Pons (tissue), 1 donor: Measurements from ENCODE around the gene ZNF367.

Experiments used
- DNase-seq: peaks from one replicate; pipeline ENCODE4 v3.0.0-alpha.2; 2016; ENCODE audit warnings: low spot score

Gene ZNF367

DNA sequence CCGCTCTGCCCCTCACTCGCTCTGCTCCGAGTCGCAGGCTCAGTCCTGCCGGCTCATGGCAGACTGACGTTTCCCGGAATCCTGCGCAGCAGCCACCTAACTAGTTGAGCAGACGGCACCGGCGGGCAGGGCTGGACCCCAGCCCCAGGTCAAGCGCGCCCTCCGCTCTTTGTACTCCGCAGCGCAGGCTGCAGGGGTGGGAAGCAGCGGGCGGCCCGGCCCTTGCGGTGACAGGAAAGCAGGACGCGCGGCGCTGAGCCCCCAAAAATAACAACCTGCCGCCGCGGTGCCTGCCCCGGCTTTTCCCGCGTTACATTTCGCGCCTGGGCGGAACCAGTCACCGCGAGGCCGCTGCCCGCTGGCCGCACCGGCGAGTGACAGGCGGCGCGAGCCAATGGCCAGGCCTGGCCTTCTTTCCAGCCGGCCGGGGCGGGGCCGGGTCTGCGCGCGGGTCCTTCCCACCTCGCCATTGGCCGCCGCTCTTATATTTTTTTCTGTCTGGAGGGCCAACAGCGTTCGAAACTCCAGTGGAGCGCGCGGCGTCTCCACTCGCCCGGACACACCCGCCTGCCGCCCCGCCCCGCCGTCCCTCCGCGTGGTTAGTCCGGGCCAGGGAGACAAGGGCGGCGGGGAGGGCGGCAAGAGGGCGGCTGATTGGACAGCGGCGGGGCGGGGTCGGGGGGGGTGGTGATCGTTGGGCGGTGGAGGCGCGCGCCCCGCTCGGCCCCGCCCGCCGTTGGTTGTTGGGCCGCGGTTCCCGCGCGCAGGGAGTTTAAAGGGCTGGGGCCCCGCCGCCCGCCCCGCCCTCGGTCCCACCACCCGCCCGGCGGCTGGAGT lies at the start of gene ZNF367:
TSS of gene ZNF367 (minus strand) at position 288 of the 837 bp plus-strand sequence. CDS start 338 bp downstream, outside the sequence.
- peak; percentile 98 for DNase-seq

DNA sequence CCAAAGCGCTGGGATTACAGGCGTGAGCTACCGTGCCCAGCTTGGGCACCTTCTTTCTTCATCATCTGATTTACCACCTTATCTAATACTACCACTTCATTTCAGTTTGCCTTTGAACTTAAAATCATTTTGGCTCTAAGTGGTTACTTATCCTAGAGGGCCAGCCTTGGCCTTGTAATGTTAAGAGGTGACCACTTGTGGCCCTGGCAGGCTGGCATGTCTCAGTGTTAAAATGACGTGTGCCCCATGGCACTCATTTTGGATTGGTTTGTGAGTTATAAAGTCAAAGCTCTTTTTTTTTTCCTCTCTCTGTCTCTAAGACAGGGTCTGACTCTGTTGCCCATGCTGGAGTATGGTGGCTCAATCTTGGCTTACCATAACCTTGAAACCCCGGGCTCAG lies 49.6 kb upstream of the ZNF367 start:
- no peak for DNase-seq

DNA sequence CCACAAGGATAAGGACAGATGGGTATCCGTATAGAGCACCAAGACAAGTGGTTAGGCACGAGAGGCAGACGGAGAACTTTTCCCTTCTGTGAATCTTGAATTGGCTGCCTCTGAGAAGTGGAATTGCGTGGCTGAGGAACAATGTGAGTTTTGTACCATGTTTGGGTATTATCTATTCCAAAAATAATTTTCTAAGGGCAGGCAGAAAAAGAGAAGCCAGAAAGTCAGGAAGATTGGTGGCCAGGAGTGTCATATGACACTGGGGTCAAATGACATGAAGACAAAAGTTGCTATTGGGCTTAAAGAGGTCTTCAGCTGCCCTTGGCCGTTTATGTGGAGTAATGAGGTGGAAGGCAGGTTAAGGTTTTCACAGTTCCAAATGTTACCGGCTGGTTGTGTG lies 46.3 kb upstream of the ZNF367 start:
- DNase-seq, result no peak

DNA sequence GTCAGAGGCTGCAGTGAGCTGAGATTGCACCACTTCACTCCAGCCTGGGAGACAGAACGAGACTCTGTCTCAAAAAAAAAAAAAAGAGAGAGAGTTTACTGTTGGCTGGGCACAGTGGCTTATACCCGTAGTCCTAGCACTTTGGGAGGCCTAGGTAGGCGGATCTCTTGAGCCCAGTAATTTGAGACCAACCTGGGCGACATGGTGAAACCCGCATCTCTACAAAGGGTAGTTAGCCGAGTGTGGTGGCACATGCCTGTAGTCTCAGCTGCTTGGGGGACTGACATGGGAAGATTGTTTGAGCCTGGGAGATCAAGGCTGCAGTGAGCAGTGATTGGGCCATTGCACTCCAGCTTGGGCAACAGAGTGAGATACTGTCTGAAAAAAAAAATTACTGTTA lies 44.4 kb upstream of the ZNF367 start:
- DNase-seq, result no peak

DNA sequence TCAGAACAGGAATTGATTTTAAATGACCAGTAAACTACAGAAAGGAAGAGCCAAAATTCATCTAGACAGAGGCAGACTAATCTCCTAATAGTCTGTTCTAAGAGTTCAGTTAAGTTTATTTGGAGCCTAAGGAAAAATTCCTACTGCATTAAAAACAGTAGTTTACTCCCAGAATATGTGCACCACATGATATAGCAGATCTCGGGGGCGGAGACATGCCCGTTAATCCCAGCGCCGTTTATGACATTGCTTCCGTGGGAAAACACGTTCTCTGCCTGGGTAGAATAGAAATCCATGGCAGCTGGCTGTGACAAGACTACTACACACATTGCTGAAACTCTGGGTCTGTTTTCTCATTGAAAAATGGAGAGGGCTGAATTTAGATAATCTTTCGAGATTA lies 43.2 kb upstream of the ZNF367 start:
- DNase-seq, result no peak

DNA sequence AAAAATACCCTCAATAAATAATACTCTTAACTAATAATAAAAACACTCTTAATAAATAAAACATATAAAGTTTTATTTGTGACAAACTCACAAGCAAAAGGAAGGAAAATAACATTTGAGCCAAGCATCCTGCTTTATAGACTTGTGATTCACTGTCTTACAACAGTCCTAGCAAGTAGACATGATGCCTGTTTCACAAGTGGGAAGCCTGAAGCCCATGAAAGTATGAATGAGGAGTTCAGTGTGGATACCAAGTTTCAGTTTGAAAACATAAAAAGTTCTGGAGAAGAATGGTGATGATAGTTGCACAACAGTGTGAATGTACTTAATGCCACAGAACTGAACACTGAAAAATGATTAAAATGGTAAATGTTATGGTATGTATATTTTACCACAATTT lies 42.7 kb upstream of the ZNF367 start:
- DNase-seq, result no peak

DNA sequence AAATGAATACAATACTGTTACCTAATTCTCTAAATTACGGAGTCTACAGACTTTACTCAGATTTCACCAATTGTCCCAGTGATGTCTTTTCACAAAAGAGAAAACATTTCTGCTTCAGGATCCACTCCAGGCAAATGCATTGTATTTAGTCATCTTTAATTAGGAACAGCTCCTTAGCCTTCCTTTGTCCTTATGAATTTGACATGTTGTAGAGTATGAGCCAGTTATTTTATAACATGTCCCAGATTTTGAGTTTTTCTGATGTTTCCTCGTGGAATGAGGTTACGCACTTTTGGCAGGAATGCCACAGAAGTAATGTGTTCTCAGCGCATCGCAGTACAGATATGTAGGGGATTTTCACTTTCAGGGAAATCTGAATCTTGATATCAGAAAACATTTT lies 42.3 kb upstream of the ZNF367 start:
- DNase-seq, result no peak

DNA sequence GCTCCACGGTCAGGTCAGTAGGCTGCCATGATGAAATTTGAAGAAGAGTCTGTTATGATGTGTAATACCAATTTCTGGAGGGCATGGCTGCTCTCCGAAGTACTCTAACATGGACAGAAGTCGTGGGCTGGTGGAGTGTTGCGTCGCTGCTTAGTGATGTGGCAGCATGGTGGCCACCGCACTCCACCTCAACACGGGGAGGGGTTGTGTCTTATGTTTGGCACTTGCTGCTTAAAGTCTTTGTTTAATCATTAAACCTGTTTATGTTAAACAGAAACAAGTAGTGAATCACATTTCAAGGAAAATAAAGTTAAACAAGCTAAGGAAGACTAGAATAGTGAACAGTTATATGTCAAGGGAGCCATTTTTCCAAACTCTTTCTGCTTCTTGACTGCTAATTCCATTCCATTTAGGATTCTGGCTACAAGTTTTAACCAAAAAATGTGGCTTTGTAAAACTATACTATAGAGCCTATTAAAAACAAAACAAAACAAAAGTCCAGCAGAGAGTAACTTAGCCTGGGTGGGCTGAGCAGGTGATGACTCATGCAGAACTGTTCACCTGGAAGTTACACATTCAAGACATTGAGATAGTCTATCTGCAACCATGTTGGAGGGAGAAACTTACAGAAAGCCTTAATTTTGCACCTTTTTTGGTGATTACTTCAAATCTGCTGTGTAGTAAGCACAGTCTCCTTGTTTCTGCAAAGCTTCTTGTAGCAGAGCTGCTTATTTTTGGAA lies 41.3 kb upstream of the ZNF367 start:
- no peak for DNase-seq

DNA sequence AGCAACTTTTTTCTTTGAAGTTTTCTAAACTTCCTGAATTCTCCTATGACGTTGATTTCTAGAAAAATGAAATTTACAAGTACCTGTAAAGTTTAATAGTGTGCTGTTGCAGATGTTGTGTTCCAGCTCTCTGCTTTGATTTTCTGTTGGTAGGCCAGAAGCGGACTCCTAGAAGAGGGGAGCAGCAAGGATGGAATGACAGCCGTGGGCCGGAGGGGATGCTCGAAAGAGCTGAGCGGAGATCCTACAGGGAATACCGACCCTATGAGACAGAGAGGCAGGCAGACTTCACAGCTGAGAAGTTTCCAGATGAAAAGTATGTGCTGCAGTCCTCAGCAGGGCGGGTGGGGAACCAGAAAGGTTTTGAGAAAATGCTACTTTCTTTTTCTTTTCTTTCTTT lies 40.1 kb upstream of the ZNF367 start:
- DNase-seq, result no peak

DNA sequence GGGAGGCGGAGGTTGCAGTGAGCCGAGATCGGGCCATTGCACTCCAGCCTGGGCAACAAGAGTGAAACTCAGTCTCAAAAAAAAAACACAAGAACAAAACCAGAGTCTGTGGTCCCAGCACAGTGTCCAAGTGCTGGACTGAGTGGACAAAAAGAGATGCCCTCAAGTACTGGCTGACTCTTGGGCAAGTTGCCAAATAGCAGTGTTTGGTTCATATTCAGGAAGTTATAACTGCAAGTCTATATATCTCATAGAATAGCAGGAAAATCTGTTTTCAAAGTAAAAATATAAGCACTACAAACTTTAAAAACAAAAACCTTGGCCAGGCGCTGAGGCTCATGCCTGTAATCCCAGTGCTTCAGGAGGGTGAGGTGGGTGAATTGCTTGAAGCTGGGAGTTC lies 39.1 kb upstream of the ZNF367 start:
- no peak for DNase-seq

DNA sequence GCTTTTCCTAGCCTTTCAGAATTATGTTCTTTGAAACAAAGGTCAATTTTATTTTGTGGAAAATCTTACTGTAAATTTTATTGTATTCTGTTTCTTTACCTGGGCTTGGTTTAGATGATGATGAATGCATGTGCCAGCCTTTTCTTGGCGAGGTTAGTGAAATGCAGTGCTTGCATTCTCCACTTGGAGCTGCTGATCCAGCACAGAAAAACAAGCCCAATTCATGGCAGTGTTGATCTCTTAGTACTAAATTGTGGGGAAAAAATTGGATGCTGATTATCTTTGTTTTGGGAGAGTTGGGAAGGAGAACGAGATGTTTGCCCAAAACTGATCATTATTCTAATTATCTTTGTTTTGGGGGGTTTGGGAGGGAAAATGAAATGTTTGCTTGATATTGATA lies 35.5 kb upstream of the ZNF367 start:
- peak; percentile 87 for DNase-seq

DNA sequence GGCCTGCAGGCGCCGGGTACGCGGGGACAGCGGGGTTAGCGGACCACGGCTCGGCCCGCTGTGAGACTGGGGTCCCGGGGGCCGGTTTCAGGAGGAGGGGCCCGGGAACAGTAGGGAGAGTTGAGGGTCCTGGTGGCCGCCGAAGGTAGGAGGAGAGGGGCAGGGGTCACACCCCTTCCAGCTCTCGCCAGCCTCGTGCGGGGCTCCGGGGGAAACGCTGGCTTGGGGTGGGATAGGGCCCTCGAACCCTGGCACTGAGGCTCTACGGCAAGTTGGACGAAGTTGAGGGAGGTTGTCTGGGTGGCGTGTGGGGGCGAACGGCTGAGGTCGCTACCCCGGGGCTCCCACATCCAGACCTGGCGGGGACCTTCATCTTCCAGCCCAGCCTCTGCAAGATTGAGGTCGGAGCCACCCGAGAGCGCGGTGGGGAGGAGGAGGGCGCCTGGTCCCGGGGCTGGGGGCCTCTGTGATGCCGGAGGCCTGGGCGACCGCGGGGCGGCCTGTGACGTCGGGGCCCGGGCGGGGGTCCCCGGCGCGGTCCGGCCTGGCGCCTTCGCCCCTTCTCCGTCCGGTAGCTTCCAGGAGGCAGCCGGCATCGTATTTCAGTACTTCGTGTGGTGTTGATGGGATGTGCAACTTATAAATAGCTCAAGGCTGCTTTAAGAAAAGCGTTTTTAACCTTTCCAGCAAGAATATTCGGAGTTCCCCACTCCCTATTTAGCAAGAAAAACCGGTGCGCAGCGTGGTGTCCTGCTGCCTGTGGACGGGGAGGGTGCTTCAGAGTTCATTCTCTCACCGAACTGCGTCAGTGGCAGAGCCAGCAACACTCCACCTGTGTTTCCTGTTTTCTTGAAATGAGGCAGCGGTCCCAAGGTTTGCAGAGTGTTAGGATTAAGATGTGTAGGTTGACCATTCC lies 32.7 kb upstream of the ZNF367 start:
- peak; percentile 41 for DNase-seq

DNA sequence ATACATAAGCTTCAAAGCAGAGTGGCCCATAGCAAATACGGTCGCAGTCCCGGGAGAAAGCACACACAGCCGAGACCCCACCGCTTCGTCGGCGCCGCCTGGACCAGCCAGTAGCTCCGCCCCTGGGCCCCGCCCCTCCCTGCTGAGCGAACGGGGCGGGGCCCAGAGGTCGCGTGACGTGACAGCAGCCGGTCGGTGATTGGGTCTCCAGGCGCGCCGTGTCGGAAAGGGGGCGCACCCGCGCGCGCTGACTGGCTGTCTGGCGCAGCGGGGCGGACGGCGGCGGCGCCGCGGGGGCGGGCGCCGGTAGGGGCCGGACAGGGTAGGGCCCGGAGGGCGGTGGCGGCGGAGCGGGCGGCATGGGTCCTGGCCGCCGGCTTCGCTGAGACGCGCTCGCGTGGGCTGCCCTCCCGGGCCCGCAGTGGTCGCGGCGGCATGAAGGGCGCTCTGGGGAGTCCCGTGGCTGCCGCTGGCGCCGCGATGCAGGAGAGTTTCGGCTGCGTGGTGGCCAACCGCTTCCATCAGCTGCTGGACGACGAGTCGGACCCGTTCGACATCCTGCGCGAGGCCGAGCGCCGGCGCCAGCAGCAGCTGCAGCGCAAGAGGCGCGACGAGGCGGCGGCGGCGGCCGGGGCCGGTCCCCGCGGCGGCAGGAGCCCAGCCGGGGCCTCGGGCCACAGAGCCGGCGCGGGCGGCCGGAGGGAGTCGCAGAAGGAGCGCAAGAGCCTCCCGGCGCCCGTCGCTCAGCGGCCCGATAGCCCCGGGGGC lies 31.9 kb upstream of the ZNF367 start, which contains the start of gene HABP4:
TSS of gene HABP4 (plus strand) at position 325 of the 768 bp plus-strand sequence. CDS start at position 436, 111 bp downstream.
- DNase-seq, result peak; percentile 96

DNA sequence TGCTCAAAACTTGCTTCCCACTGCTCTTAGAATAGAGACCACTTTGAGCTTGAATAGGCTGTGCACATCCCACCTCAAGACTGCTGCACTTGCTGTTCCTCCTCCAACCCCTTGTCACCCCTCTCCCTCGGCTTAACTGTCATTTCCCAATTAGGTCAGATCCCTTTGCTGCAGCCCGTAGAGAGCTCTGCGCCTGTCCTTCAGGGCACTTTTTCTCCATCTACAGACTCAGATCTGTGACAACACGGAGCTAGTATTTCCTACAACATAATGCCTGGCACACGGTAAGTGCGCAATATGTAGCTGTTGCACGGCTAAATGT lies 31.3 kb upstream of the ZNF367 start:
- DNase-seq, result no peak

DNA sequence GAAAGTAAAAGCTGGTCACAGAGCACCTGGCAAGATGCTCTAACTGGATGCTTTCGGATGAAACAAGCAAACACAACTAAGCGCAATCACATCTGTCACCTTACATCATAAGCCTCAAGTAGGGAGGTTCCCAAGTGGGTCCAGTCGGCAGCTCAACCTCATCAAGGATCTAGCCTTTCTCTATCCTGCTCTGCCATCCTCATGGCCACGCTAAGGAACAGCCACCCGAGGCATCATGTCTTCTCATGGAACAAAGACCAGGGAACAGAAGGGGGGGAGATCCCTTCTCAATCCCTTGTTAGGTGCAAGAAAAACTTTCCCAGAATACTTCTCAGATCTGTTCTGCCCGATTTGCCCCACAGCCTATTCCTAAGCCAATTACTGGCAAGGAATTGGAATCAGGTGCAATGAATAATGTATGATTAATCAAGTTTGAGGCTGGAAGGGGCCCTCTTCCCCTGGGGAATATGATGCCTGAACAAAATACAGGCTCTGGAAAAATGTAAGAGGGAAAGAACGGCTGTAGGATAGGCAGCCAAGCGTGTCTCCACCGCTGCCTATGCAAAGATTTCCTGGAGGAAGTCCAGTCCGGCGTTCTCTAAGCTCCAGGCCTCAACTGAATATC lies 30.5 kb upstream of the ZNF367 start:
- DNase-seq, result no peak

DNA sequence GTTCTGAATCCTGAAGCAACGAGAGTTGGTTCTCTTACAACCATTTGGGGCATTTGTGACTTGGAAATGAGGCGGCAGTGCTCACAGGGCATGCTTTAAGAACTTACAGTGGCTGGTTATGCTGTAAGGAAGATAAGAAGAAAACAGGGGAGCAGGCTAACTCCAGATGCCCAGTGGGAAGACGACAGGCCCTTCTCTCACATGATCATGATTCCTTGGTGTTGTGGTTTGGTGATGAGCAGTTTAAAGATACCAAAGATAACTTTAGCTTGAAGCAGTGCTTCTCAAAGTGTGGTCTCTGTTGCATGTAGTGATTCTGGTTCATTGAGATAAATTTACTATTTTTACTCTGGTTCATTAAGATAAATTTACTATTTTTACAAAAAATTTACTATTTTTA lies 29.2 kb upstream of the ZNF367 start:
- no peak for DNase-seq

DNA sequence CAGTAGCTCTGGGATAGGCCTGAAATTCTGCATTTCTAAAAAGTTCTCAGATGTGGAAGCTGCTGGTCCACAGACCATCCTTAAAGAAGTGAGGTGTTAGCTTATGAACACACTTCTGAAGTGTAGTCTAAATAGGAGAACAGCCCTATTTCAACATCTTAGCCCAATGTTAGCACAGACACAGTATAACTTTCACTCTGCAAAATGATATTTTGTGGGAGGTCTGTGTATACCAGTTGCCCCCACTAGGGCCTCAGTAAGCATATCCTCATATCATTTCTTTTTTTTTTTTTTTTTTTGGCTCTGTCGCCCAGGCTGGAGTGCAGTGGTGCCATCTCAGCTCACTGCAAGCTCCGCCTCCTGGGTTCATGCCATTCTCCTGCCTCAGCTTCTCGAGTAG lies 24.3 kb upstream of the ZNF367 start:
- no peak for DNase-seq

DNA sequence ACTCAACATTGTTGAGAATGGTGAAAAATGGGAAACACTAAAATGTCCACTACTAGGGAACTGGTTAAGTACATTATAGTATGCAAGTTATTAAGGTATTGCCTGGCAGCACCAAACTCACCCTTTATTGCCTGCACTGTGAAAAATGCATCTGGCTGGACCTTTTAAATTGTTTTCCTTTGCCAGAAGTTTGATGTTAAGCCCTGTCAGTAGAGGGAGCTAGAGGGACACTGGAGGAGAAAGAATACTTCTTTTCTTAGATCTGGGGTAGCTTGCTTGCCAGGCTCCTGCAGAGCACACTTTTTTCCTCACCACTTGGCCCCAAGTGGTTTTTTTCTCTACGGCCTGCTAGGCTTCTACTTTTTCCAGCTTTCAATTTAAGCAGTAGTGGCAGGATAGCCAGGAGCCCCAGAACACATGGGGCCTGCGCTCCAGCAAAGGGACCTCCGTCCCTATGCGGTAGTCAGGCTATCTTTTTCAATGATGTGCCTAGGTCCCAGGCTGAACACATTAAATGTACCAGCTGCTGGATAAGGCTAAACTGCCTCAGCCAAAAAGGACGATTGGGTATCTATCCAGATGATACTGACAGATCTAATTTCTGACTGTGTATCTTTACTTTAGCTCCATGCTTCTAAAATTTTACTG lies 23.8 kb upstream of the ZNF367 start:
- DNase-seq, result no peak

DNA sequence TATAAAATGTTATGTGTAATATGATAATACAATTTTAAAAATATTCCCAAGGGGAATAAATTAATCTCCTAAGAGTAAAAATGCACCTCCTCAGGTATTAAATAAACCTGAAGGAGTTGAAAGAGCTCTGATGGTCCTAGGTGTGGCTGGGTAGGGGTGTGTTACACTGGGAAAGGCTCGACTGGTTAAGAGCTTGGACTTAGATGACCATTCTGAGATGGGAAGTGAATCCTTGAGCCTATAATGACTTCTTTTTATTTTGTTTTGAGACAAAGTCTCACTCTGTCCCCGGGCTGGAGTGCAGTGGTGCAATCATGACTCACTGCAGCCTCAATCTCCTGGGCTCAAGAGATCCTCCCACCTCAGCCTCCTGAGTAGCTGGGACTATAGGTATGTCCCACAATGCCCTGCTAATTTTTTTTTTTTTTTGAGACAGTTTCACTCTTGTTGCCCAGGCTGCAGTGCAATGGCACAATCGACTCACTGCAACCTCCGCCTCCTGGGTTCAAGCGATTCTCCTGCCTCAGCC lies 22.6 kb upstream of the ZNF367 start:
- no peak for DNase-seq

DNA sequence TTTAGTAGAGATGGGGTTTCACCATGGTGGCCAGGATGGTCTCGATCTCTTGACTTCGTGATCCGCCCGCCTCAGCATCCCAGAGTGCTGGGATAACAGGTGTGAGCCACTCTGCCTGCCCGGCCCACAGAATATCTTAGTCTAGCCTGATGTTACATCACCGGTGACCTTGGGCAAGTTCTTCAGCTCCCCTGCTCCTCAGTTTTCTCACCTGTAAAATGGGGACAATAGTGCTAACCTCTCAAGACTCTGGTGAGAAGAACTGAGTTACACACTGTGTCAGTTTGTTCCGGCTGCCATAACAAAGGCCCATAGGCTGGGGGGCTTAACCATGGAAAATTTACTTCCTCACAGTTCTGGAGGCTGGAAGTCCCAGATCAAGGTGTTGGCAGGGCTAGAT lies 19.3 kb upstream of the ZNF367 start:
- DNase-seq, result no peak
